Smooth muscle cell (in vitro differentiated cells): Measurements from ENCODE around the gene MAML3. TPM values are rescaled to one million over a fixed set of nuclear protein-coding genes. Genes with fewer than 3 reads are reported as not detected.

Experiments used
- DNase-seq: peaks from one replicate; lab custom pipeline; 2025; ENCODE audit not compliant: unreplicated experiment; lab: John Stamatoyannopoulos, UW
- H2AFZ ChIP-seq: fragments of 200-600 bp; sonication (generic); 2 replicates; pipeline ENCODE4 v1.6.0; 2016; ENCODE audit warnings: antibody characterized with exemption, low read depth, mild to moderate bottlenecking
- H3F3A ChIP-seq: fragments of 200-600 bp; sonication (generic); 2 replicates; pipeline ENCODE4 v1.6.0; 2017; ENCODE audit warnings: antibody characterized with exemption, low read depth
- H3K27ac ChIP-seq: fragments of 200-600 bp; sonication (generic); 2 replicates; pipeline ENCODE4 v1.5.1; 2016; ENCODE audit warnings: low read depth, mild to moderate bottlenecking
- H3K27me3 ChIP-seq: fragments of 200-600 bp; sonication (generic); 2 replicates; pipeline ENCODE4 v1.6.1; 2016; ENCODE audit warnings: low read depth, mild to moderate bottlenecking
- H3K36me3 ChIP-seq: fragments of 200-600 bp; sonication (generic); 2 replicates; pipeline ENCODE4 v1.5.1; 2016; ENCODE audit warnings: low read depth
- H3K4me1 ChIP-seq: fragments of 200-600 bp; sonication (generic); 2 replicates; pipeline ENCODE4 v1.5.1; 2016; ENCODE audit warnings: low read depth
- H3K4me2 ChIP-seq: fragments of 200-600 bp; sonication (generic); 2 replicates; pipeline ENCODE4 v1.6.0; 2016; ENCODE audit warnings: mild to moderate bottlenecking
- H3K4me3 ChIP-seq: fragments of 200-600 bp; sonication (generic); 2 replicates; pipeline ENCODE4 v1.5.1; 2016; ENCODE audit warnings: mild to moderate bottlenecking
- H3K79me2 ChIP-seq: fragments of 200-600 bp; sonication (generic); 2 replicates; pipeline ENCODE4 v1.6.0; 2016; ENCODE audit warnings: low read depth, mild to moderate bottlenecking
- H3K9ac ChIP-seq: fragments of 200-600 bp; sonication (generic); 2 replicates; pipeline ENCODE4 v1.6.0; 2016; ENCODE audit warnings: low read depth
- H3K9me3 ChIP-seq: fragments of 200-600 bp; sonication (generic); replicated peaks from 2 replicates; pipeline ENCODE4 v1.5.1; 2016; ENCODE audit warnings: low read depth
- H4K20me1 ChIP-seq: fragments of 200-600 bp; sonication (generic); 2 replicates; pipeline ENCODE4 v1.6.0; 2016; ENCODE audit warnings: low read depth
- CTCF ChIP-seq: fragments of 200-600 bp; sonication (generic); IDR thresholded peaks from 2 replicates; pipeline ENCODE4 v1.5.1; 2017; ENCODE audit warnings: borderline replicate concordance, mild to moderate bottlenecking, antibody characterized with exemption; ENCODE audit not compliant: insufficient read depth, poor library complexity, severe bottlenecking
- WGBS: methylation state at CpG from one replicate; pipeline ENCODE4 v1.1.7; 2016; ENCODE audit warnings: low lambda C conversion rate; 5-methylcytosine and 5-hydroxymethylcytosine counted together
- polyA plus RNA-seq: library from polyadenylated mRNA; unstranded; fragments of >200 nt; fragmentation: Nextera tagmentation; extraction: Ambion mirVana; gene quantifications from 2 replicates; pipeline ENCODE4 v1.2.1, GENCODE V29; 2016
- total RNA-seq: library from RNA; depleted of rRNA; stranded (reverse); fragments of >200 nt; gene quantifications from 2 replicates; pipeline ENCODE4 v1.2.3, GENCODE V29; 2014

Gene MAML3
- total and polyA plus RNA-seq, 2 experiments from 2014 or later, result 4.9 to 12.6 TPM

- no peak for TF ChIP-seq CTCF
- 78% methylated on average over 10 of the region's 10 CpGs for WGBS
- H3K4me1 ChIP-seq, result no peaks in the 10 kb centered on the region
- no peak overlapping the region for H3K4me3 ChIP-seq
- no peaks in the 10 kb centered on the region for H3K9me3 ChIP-seq
- H3K79me2 ChIP-seq, result peaks cover 21% of the 10 kb centered on the region
- H3K27ac ChIP-seq, result no peak overlapping the region
- peaks cover 25% of the 10 kb centered on the region for H4K20me1 ChIP-seq
- H3K36me3 ChIP-seq, result no peaks in the 10 kb centered on the region
- no peak for DNase-seq
- peaks cover 8% of the 10 kb centered on the region for H3F3A ChIP-seq
- H3K9ac ChIP-seq, result no peak overlapping the region
- H3K4me2 ChIP-seq, result no peak overlapping the region
- H2AFZ ChIP-seq, result no peak overlapping the region
- H3K27me3 ChIP-seq, result no peaks in the 10 kb centered on the region
Measured at GRCh38 chr4:139756391-139757180, 397.4 kb downstream of the MAML3 start.

GRCh38 chr4:139754938-139755337 is 399.0 kb downstream of the MAML3 start:
- WGBS, result 90% methylated on average over 12 of the region's 12 CpGs
- Histone ChIP-seq H3F3A (no peaks in the 10 kb centered on the region), H3K27ac (no peak overlapping the region), H3K9me3 (no peaks in the 10 kb centered on the region), H3K9ac (no peak overlapping the region), H3K4me2 (no peak overlapping the region), H2AFZ (no peak overlapping the region), H3K27me3 (no peaks in the 10 kb centered on the region), H3K4me1 (no peaks in the 10 kb centered on the region), H4K20me1 (peaks cover 18% of the 10 kb centered on the region), H3K36me3 (no peaks in the 10 kb centered on the region), H3K79me2 (peaks cover 21% of the 10 kb centered on the region), H3K4me3 (no peak overlapping the region)
- no peak for TF ChIP-seq CTCF
- no peak for DNase-seq

GRCh38 chr4:139753686-139754085 is 400.3 kb downstream of the MAML3 start:
- 73% methylated on average over 3 of the region's 3 CpGs for WGBS
- Histone ChIP-seq H3K9ac (no peak overlapping the region), H3K4me2 (no peak overlapping the region), H3K27me3 (no peaks in the 10 kb centered on the region), H3K9me3 (no peaks in the 10 kb centered on the region), H3K4me1 (peaks cover 3% of the 10 kb centered on the region), H3K36me3 (no peaks in the 10 kb centered on the region), H3K79me2 (peaks cover 14% of the 10 kb centered on the region), H2AFZ (no peak overlapping the region), H3K4me3 (no peak overlapping the region), H3K27ac (no peak overlapping the region), H3F3A (no peaks in the 10 kb centered on the region), H4K20me1 (peaks cover 8% of the 10 kb centered on the region)
- TF ChIP-seq CTCF, result no peak
- DNase-seq, result no peak
